Spinal cord (tissue), 10 donors: Measurements from ENCODE around the gene RAB9A. TPM values are rescaled to one million over a fixed set of nuclear protein-coding genes. Genes with fewer than 3 reads are reported as not detected.
A peak's percentile ranks its signal among the peaks of the same experiment; 100 is the strongest.
"Not testable (repeated sequence)": the region's sequence is repeated elsewhere in the genome, so short reads cannot be mapped to it uniquely, and the experiment has no call there.

Experiments
- DNase-seq, 6 donors: peaks; one replicate each; pipeline versions ENCODE4 v3.0.0 to v3.0.0-alpha.2; 2013 to 2015; ENCODE audit warnings: low spot score in 6 of 6, low read depth in 4 of 6
- H3K27ac ChIP-seq: one replicate; pipeline ENCODE4 v1.5.1; 2013; ENCODE audit warnings: low read depth, low read length, control low read depth
- H3K27me3 ChIP-seq: one replicate; pipeline ENCODE4 v1.6.1; 2013; ENCODE audit warnings: low read length; ENCODE audit not compliant: control insufficient read depth, insufficient read depth
- H3K36me3 ChIP-seq: one replicate; pipeline ENCODE4 v1.6.1; 2013; ENCODE audit warnings: low read length; ENCODE audit not compliant: control insufficient read depth, insufficient read depth
- H3K4me1 ChIP-seq: one replicate; pipeline ENCODE4 v1.6.1; 2013; ENCODE audit warnings: low read length; ENCODE audit not compliant: control insufficient read depth, insufficient read depth
- H3K4me3 ChIP-seq: one replicate; pipeline ENCODE4 v1.5.1; 2013; ENCODE audit warnings: low read depth, low read length, control low read depth
- H3K9me3 ChIP-seq: one replicate; pipeline ENCODE4 v1.6.1; 2013; ENCODE audit warnings: low read length; ENCODE audit not compliant: control insufficient read depth, insufficient read depth
- WGBS: methylation state at CpG from one replicate; pipeline ENCODE4 v1.1.5; 2013; ENCODE audit warnings: missing lambda C conversion rate; ENCODE audit not compliant: insufficient coverage; 5-methylcytosine and 5-hydroxymethylcytosine counted together
- polyA plus RNA-seq, 2 donors: library from polyadenylated mRNA; unstranded; fragments of 120-200 nt; gene quantifications; one replicate each; pipeline ENCODE4 v1.2.1, GENCODE V29; 2013; ENCODE audit not compliant: insufficient read length in 2 of 2
- total RNA-seq, 2 donors: library from RNA; depleted of rRNA in 1 of 2; stranded (reverse); fragments of 120-200 nt in 1 of 2; fragments of >200 nt in 1 of 2; gene quantifications; one replicate each; pipeline versions ENCODE4 v1.2.3 to v1.2.4, GENCODE V29; 2013 to 2014
- donor health status: healthy.

RAB9A gene
- total and polyA plus RNA-seq, 4 donors = 34.9 to 63.4 (median 44.4) TPM

GRCh38 chrX:13711141-13711540, 22.2 kb downstream of the RAB9A start:
- WGBS = 83% methylated on average over 4 of the region's 4 CpGs
- peaks cover 3% of the 10 kb centered on the region for H3K36me3 ChIP-seq
- no peak overlapping the region for H3K4me3 ChIP-seq
- no peak for DNase-seq
- H3K27ac ChIP-seq = no peak overlapping the region
- no peaks in the 10 kb centered on the region for H3K4me1 ChIP-seq
- no peaks in the 10 kb centered on the region for H3K9me3 ChIP-seq
- no peaks in the 10 kb centered on the region for H3K27me3 ChIP-seq

DNA sequence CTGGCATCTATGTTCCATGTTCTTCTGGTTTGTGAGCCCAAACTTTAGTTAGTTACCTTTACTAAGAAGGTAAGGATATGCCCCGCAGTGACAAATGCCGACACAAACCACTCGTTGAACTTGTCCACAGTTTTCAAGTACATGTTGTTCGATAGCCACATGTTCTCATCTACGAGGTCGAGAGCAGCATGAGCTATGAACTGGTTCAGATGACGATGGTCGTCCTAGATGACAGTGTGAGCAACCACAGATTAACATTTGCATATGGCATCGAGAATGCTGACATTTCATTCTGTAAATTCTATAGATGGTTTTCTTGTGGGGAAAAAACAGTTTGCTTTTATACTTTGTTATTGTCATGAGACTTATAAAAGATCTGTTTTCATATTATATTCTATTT, 27.5 kb downstream of the RAB9A start:
- peaks cover 4% of the 10 kb centered on the region for H3K4me1 ChIP-seq
- 94% methylated on average over 8 of the region's 9 CpGs for WGBS
- H3K27me3 ChIP-seq = no peaks in the 10 kb centered on the region
- H3K9me3 ChIP-seq = no peaks in the 10 kb centered on the region
- DNase-seq = no peak
- H3K27ac ChIP-seq = no peak overlapping the region
- no peaks in the 10 kb centered on the region for H3K36me3 ChIP-seq
- no peak overlapping the region for H3K4me3 ChIP-seq

DNA sequence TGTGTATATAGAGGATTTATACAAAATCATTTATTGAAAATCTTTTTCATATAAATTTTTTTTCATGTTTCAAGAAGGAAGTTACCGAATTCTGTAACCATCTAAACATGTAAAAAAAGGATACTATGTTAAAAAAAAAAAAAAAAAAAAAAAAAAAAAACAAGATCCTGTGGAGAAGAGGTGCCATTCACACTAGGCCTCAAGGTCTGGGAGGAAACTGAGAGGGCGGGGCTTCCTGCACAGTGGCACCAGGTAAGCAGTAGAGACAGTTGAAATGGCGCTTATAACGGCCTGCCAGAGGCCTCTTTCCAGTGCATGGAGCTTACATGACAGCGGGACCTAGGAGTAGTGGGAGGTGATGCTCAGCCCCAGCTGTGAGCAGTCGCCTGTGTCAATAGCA, 28.0 kb downstream of the RAB9A start:
- H3K4me1 ChIP-seq = peaks cover 4% of the 10 kb centered on the region
- no peak overlapping the region for H3K27ac ChIP-seq
- DNase-seq = no peak
- 94% methylated on average over 5 of the region's 6 CpGs for WGBS
- no peaks in the 10 kb centered on the region for H3K36me3 ChIP-seq
- no peaks in the 10 kb centered on the region for H3K9me3 ChIP-seq
- no peaks in the 10 kb centered on the region for H3K27me3 ChIP-seq
- H3K4me3 ChIP-seq = no peak overlapping the region

- H3K4me3 ChIP-seq = no peak overlapping the region
- WGBS = 33% methylated on average over 2 of the region's 7 CpGs
- peaks cover 4% of the 10 kb centered on the region for H3K4me1 ChIP-seq
- H3K27me3 ChIP-seq = no peaks in the 10 kb centered on the region
- peak in 2 of 6 donors; percentile 52 to 54 for DNase-seq
- no peaks in the 10 kb centered on the region for H3K9me3 ChIP-seq
- no peaks in the 10 kb centered on the region for H3K36me3 ChIP-seq
- H3K27ac ChIP-seq = peak overlapping the region; percentile 48
These were observed 29.0 kb downstream of the RAB9A start for GRCh38 chrX:13717700-13718472.

- 92% methylated on average over 2 of the region's 3 CpGs for WGBS
- Histone ChIP-seq H3K4me3 (no peak overlapping the region), H3K27ac (no peak overlapping the region), H3K4me1 (peaks cover 4% of the 10 kb centered on the region), H3K27me3 (no peaks in the 10 kb centered on the region), H3K9me3 (no peaks in the 10 kb centered on the region), H3K36me3 (no peaks in the 10 kb centered on the region)
- no peak for DNase-seq
These were observed 30.4 kb downstream of the RAB9A start for GRCh38 chrX:13719192-13719856.

DNA sequence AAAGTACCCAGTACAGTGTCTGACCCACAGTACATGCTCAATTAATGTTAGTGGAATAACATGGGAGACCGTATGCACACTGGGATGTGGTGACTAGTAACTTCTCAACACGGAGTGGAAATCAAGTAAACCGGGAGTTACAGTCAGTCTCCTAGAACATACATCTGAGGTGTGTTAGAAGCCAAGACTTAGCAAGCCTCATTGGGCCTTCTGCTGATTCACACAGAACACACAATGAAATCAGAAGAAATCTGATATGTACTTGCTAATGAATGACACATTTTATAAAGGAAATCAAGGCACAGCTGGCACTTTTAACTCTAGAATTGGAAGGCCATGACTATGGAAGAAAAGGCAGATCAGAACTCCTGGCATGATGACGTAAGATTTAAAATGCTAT, 32.4 kb downstream of the RAB9A start:
- H3K27me3 ChIP-seq = no peaks in the 10 kb centered on the region
- DNase-seq = no peak
- no peaks in the 10 kb centered on the region for H3K9me3 ChIP-seq
- H3K36me3 ChIP-seq = no peaks in the 10 kb centered on the region
- H3K4me3 ChIP-seq = no peak overlapping the region
- peaks cover 4% of the 10 kb centered on the region for H3K4me1 ChIP-seq
- no peak overlapping the region for H3K27ac ChIP-seq
- 95% methylated on average over 3 of the region's 4 CpGs for WGBS

GRCh38 chrX:13721819-13722519, 33.0 kb downstream of the RAB9A start:
- WGBS = 52% methylated on average over 3 of the region's 7 CpGs
- H3K9me3 ChIP-seq = no peaks in the 10 kb centered on the region
- H3K4me1 ChIP-seq = peaks cover 4% of the 10 kb centered on the region
- H3K4me3 ChIP-seq = no peak overlapping the region
- no peaks in the 10 kb centered on the region for H3K36me3 ChIP-seq
- no peak overlapping the region for H3K27ac ChIP-seq
- DNase-seq = peak in 2 of 6 donors; percentile 28 to 59
- no peaks in the 10 kb centered on the region for H3K27me3 ChIP-seq

DNA sequence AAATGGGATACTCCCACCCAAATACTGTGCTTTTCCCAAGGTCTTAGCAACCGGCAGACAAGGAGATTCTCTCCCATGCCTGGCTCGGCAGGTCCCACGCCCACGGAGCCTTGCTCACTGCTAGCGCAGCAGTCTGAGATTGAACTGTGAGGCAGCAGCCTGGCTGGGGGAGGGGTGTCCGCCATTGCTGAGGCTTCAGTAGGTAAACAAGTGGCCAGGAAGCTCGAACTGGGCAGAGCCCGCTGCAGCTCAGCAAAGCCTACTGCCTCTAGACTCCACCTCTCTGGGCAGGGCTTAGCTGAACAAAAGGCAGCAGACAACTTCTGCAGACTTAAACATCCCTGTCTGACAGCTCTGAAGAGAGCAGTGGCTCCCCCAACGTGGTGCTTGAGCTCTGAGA, 36.0 kb downstream of the RAB9A start:
- DNase-seq, H3K4me3 ChIP-seq, H3K36me3 ChIP-seq, H3K4me1 ChIP-seq, H3K27me3 ChIP-seq, H3K9me3 ChIP-seq, H3K27ac ChIP-seq: not testable (repeated sequence)
- 79% methylated on average over 5 of the region's 9 CpGs for WGBS

DNA sequence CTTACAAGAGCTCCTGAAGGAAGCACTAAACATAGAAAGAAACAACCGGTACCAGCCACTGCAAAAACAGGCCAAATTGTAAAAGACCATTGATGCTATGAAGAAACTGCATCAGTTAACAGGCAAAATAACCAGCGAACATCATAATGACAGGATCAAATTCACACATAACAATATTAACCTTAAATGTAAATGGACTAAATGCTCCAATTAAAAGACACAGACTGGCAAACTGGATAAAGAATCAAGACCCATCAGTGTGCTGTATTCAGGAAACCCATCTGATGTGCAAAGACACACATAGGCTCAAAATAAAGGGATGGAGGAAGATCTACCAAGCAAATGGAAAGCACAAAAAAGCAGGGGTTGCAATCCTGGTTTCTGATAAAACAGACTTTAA, 37.7 kb downstream of the RAB9A start:
- not testable (repeated sequence) for H3K27ac ChIP-seq, H3K9me3 ChIP-seq, DNase-seq, H3K36me3 ChIP-seq, H3K4me3 ChIP-seq, H3K4me1 ChIP-seq, H3K27me3 ChIP-seq
- WGBS = no CpG with 5 or more reads among the region's 2 CpGs
